Measurements from ENCODE around the gene SETBP1.
"Not testable (repeated sequence)": the region's sequence is repeated elsewhere in the genome, so short reads cannot be mapped to it uniquely, and the experiment has no call there.

SETBP1 gene

DNA sequence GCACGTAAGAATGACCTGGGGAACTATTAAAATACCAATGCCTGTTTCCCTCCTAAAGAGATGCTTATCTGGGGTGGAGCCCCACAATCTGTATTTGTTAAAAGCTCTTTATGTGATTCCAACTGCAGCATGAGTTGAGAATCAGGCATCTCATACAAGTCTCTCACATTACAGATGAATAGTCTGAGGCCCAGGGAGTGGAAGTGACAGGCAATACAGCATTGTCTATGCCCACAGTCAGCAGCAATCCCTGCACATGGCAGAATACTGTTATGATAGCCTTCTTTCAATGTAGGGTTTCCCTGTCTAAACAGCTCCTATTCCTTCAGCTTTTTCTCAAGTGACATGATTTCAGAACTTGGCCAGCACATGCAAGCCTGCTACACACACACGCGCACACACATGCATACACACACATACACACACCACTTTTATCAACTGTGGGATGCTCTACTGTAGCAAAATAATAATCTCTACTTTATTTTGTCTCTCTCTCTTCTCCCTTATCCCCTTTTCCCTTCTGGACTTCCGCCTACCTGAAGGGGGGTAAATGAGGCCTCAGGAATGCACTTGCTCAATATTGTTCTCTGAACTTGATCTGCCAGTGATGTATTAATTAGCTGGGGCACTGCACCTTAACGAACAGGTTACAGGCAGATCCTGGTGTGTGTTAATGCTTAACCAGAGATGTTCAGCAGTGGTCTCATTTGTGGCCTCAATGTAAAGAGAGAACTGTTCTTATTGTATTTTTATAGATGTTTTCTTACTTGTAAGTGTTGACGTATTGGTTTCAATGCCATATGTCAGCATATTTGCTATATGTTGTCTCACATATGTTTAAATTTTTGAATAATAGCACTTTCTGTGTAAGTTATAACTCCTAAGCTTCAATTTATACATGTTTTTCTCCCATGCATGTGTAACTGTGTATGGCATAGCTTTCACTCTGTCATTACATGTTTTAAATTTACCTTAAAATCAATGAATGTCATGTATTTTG, 116.0 kb downstream of the SETBP1 start:
- DNase-seq = no peak

- no peak for DNase-seq
These were observed 117.9 kb downstream of the SETBP1 start for GRCh38 chr18:44798433-44799048.

GRCh38 chr18:44799382-44799906, 118.8 kb downstream of the SETBP1 start:
- no peak for DNase-seq

DNA sequence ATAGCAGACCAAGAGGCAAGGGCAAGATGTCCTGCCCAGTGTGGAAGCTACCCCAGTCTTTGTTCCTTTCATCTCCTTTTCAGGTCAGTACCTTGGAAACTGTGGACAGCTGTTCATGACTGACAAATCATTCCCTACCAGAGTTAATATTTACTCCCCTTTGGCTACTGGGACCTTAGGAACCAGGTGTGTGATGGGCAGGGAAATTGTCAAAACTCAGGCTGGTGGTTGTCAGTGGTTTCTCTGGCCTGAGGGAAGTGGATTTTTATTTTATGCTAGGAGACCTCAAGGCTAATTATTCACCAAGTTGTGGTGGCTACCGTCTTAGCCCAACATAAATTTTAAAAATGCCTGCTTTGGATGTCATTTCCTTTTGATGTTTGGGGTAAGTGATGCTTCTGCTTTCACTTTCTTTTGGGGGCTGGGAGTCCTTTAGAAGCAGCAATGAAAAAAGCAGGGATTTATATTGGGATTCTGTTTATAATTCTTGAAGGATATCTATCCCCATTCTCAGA, 119.3 kb downstream of the SETBP1 start:
- no peak for DNase-seq

- DNase-seq = not testable (repeated sequence)
These were observed 120.1 kb downstream of the SETBP1 start for GRCh38 chr18:44800766-44801165.

DNA sequence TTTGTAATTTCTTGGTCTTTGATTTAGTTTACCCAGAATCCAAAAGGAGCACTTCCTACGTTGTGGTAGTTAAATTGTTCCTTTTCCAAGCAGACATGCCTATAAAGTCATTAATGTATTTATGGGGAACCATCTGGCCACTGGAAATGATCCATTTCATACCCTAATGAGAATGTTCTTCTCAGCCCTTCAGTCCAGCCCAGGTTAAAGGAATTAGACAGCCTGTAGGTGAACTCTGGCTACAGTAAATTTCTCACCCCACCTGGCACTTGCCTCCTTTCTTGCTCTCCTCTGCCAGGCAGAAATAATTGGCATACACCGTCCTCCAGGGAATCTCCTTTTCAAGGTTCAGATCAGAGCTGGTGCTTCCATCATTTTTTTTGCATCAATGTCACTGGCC, 121.1 kb downstream of the SETBP1 start:
- DNase-seq = no peak

GRCh38 chr18:44802508-44802907, 121.8 kb downstream of the SETBP1 start:
- no peak for DNase-seq

- DNase-seq = no peak
These were observed 122.4 kb downstream of the SETBP1 start for GRCh38 chr18:44803019-44803650.

- no peak for DNase-seq
These were observed 123.3 kb downstream of the SETBP1 start for GRCh38 chr18:44804033-44804432.

DNA sequence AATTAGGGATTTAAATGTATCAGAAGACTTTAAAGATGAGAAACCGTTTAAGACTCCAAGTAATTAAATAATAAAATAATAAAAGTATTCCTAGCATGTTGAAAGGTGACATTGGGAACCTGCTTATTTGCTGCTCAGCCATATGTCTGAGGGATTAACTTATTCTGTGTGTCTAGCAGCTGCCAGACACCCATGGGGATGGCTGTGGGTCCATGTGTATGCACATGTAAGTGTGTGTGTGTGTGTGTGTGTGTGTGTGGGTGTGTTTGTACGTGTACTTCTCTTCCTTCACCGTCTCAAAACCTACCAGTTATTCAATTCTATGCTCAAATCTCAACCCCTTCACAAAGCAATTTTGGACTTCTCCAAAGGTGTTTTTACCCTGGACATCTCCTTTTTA, 124.5 kb downstream of the SETBP1 start:
- no peak for DNase-seq

DNA sequence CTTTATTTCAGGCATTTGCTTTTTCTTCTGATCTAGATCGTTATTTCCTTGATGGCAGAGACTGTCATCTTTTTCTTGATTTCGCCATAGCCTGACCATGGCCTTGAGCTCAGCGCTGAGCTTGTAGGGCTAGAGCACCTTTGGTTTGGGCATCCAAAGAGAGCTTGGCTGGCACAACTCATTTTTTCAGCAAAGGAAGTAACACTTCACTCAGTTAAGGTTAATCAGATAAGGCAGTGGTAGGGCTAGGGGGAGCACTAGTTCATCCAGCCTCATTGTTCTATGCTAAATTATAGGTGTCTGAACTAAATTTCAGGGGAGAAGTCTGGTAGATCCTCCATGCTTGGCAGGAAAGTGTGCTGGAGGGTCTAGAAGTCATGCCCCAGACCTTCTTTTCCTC, 125.0 kb downstream of the SETBP1 start:
- no peak for DNase-seq

DNA sequence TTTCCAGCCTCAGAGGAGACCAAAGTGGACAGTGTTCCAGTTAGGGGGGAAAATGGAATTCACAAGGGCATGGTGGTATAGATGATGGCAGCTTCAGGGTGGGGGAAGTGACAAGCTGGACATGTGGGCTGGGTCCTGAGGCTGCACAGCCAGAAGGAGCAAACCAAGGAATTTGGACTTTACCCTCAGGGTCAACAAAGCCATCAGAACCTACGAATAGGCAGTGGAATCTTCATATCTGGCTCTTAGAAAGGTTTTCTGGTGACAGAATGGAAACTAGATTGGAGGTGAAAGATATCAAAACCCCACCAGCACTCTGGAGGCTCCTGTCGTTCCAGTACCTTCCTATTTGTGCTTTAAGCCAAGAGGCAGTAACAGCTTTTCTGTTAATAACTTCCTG, 127.1 kb downstream of the SETBP1 start:
- DNase-seq = no peak

GRCh38 chr18:44811572-44812125, 131.0 kb downstream of the SETBP1 start:
- no peak for DNase-seq

GRCh38 chr18:44812426-44812825, 131.7 kb downstream of the SETBP1 start:
- no peak for DNase-seq

DNA sequence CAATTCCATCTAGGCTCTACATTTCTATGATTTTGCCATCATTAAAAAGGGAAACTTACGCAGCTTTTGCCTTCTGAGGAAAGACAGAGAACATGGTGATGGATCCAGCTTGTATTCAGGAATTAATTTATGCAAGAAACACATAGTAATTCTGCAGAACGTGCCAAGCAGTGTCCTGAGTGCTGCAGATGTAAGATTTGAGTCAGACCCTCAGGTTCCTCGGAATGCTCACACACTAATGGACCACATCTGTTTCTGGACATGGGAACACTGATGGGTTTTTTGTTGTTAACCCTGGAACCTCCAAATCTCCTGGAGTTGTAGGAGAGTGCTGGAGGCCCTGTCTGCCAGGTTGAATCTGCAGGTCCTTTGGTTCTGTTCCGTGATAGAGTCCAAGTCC, 132.9 kb downstream of the SETBP1 start:
- no peak for DNase-seq

- DNase-seq = no peak
These were observed 134.4 kb downstream of the SETBP1 start for GRCh38 chr18:44815108-44815507.

DNA sequence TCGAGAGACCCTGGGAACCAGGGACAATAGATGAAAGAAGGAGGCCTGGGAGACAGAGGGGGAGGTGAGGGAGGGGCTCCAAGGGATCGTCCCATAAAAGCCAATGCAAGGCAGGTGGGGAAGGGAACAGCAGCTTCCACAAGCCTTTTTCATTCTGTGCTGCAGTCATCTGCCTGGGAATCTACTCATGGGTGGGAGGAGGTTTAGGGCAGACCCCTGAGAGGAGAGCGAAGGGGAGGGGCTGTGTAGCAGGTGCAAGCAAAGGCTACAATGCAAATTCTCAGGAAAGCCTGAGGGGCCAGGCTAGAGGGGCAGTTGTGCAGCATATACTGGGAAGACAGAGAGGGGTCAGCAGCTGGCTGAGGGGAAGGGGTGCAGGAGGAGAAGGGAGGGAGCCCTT, 135.4 kb downstream of the SETBP1 start:
- peak; percentile 28 for DNase-seq

GRCh38 chr18:44816477-44816876, 135.8 kb downstream of the SETBP1 start:
- DNase-seq = peak; percentile 67

DNA sequence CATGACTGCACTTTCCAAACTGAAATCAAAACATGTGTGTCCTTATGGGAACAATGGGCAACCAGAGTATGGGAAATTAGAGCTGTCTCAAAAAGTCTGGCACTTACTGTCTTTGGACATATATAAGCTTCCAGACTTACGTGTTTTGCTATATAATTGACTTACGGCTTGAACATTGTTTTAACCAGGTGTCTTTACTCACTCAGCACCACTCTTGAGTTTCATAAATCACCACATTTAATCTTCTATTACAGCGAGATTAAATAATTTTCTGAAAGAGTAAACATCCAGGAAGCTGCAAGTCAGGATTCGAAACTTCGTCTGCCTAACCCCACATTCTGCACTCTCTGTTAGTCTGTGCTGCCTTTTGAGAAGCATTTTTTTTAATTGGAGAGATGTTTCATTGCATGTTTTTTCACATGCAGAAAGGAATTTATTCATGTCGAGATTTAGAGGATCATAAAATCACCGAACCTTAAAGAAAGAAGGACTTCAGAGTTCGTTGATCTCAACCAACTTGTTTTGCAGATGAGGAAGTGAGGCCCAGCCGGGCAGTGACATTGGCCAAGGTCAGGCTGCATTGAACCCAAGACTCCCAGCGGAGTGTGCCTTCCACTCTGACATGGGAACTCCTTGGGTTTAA, 137.3 kb downstream of the SETBP1 start:
- DNase-seq = no peak

DNA sequence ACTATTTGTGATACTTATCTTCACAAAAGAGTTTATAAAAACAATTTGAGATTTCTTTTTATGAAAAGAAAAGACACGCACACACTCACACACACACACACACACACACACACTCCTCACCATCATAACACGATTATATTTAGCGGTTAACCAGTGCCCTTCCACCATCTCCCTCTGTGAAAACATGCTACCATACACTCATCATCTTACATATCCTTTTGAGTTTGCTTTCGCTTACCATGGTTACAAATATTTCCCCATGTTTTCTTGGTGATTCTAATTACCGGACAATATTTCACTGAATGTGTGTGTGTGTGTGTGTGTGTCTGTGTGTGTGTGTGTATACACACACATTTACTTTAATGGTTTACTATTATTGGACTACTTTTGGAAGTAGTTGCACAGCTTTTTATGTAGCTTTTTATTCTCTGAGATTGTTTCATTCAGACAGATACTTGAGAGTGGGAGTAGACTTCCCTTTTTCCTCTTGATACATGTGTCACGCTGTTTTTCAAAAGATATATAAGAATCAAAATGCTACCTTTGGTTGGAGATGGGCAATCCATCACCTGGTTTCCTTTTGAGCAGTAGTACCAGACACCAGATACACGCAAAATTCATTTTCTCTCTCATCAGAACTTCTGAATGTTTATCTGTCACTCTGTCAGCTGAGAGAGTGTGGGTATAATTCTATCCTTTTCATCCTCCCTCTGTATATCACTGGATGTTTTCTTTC, 138.1 kb downstream of the SETBP1 start:
- no peak for DNase-seq

DNA sequence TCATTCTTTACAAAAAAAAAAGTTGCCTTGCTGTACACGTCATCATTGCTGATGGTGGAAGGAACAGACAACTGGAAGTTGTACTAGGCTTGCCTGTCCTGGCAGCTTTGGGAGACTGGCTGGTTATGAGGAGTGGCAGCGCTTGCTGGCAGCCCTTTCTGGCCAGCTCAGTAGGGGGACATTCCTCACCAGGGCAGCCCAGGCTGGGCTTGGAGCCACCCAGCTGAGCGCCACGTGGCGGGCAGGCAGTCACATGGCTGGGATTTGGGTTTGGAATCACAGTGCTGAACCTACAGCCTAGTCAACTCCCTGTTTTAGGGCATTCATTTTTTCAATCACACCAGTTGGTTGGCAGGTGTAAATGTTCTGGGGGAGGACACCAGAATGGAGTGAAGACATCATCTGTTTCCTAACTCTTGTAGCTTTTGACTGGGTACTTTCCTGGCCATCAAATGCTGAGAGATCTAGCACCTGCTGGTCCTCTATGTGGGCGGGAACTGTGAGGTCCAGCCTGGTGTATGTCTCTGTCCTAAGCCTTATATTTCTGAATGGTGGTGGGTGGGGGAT, 139.3 kb downstream of the SETBP1 start:
- no peak for DNase-seq

Measured in NCI-H2227 treated with DMSO at 0.1 percent for 48 hours (cell line).